Measurements from ENCODE around the gene SEC61A2.

DNA sequence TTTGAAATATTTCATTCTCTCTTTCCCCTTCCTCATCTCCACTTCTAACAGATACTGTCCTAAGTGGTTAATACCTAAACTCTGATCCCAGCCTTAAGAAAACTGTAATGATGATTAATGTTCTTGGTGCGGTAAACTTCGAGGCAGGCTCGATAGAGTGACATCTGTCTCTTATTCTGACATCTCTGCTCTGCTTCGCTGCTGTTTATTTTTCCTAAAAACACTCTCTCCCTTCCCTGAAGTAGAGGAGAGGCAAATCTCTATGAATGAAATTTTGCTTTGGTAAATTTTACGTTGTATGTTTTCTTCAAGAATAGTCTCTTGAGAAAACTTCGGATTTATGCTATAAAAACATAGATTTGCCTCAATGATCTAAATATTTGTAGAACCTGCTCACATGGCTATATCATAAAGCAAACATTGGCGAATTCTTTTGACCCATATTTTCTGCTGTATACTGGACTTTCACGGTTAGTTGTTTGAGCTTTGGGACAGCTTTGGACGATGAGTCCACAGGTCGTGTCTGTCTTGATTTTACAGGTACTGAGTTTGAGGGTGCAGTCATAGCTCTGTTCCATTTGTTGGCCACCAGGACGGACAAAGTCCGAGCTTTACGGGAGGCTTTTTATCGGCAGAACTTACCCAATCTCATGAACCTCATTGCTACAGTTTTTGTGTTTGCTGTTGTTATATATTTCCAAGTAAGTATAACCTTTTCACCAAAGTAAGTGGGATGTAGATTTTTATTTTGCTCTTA lies 27.1 kb downstream of the SEC61A2 start:
- TF ChIP-seq, protein P1, sequence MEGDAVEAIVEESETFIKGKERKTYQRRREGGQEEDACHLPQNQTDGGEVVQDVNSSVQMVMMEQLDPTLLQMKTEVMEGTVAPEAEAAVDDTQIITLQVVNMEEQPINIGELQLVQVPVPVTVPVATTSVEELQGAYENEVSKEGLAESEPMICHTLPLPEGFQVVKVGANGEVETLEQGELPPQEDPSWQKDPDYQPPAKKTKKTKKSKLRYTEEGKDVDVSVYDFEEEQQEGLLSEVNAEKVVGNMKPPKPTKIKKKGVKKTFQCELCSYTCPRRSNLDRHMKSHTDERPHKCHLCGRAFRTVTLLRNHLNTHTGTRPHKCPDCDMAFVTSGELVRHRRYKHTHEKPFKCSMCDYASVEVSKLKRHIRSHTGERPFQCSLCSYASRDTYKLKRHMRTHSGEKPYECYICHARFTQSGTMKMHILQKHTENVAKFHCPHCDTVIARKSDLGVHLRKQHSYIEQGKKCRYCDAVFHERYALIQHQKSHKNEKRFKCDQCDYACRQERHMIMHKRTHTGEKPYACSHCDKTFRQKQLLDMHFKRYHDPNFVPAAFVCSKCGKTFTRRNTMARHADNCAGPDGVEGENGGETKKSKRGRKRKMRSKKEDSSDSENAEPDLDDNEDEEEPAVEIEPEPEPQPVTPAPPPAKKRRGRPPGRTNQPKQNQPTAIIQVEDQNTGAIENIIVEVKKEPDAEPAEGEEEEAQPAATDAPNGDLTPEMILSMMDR (IDR thresholded peaks at IDR 0.05) = no peak
- no peak for TF ChIP-seq EZH2 (IDR thresholded peaks at IDR 0.05; ENCODE audit: borderline replicate concordance, insufficient read depth, low read depth, low read length, poor library complexity, severe bottlenecking)

Data from B cell (primary cell).